ENCODE results near the gene COMMD4. TPM values are rescaled to one million over a fixed set of nuclear protein-coding genes. Genes with fewer than 3 reads are reported as not detected.

Gene COMMD4
- total and polyA plus RNA-seq, 7 donors, result 37.8 to 115 (median 54.3) TPM

- intact Hi-C loops (cut with DNase I), result loop anchor here (1.0 to 10.0 kb wide), 3 partner anchors 82 to 254 kb away; partner anchors contain the start of gene PTPN9
- no peaks in the 10 kb centered on the region for H3K27me3 ChIP-seq
- peaks cover 9 to 74% (median 46%) of the 10 kb centered on the region in 4 donors for H3K36me3 ChIP-seq
- peak within 1 kb of the TSS; percentile 95 to 99 (median 97) for H3K27ac ChIP-seq
- DNase-seq, result peak; percentile 98
- peak in 1 of 4 donors; percentile 20 for TF ChIP-seq EP300 (IDR thresholded peaks at IDR 0.05)
- TF ChIP-seq, protein P1, sequence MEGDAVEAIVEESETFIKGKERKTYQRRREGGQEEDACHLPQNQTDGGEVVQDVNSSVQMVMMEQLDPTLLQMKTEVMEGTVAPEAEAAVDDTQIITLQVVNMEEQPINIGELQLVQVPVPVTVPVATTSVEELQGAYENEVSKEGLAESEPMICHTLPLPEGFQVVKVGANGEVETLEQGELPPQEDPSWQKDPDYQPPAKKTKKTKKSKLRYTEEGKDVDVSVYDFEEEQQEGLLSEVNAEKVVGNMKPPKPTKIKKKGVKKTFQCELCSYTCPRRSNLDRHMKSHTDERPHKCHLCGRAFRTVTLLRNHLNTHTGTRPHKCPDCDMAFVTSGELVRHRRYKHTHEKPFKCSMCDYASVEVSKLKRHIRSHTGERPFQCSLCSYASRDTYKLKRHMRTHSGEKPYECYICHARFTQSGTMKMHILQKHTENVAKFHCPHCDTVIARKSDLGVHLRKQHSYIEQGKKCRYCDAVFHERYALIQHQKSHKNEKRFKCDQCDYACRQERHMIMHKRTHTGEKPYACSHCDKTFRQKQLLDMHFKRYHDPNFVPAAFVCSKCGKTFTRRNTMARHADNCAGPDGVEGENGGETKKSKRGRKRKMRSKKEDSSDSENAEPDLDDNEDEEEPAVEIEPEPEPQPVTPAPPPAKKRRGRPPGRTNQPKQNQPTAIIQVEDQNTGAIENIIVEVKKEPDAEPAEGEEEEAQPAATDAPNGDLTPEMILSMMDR (IDR thresholded peaks at IDR 0.05), result peak in 2 of 4 experiments; percentile 65 to 80
- peak; percentile 70 to 71 for TF ChIP-seq POLR2A (IDR thresholded peaks at IDR 0.05)
- TF ChIP-seq POLR2AphosphoS5 (IDR thresholded peaks at IDR 0.05), result peak; percentile 85 to 91 (median 89)
- H3K4me1 ChIP-seq, result peaks cover 0 to 22% (median 18%) of the 10 kb centered on the region in 4 donors
- H3K9me3 ChIP-seq, result no peaks in the 10 kb centered on the region
- peak within 1 kb of the TSS; percentile 73 to 99 (median 82) for H3K4me3 ChIP-seq
- 0 to 1% methylated on average over 67 of the region's 67 CpGs for WGBS, 2 donors
Observed at GRCh38 chr15:75367913-75368688, 32.2 kb downstream of the COMMD4 start, which contains the start of gene MAN2C1. MAN2C1 (minus strand) TSS chr15:75368607; CDS start chr15:75368583, 24 bp downstream.

GRCh38 chr15:75368689-75369239 is 32.9 kb downstream of the COMMD4 start:
- intact Hi-C loops (cut with DNase I), result loop anchor here (5.0 to 10.0 kb wide), 2 partner anchors 206 to 254 kb away; partner anchors contain the start of gene PTPN9
- no peaks in the 10 kb centered on the region for H3K9me3 ChIP-seq
- WGBS, 2 donors, result 2 to 6% methylated on average over 23 of the region's 23 CpGs
- H3K27ac ChIP-seq, result peak overlapping the region; percentile 95 to 99 (median 97)
- H3K36me3 ChIP-seq, result peaks cover 9 to 74% (median 48%) of the 10 kb centered on the region in 4 donors
- H3K27me3 ChIP-seq, result no peaks in the 10 kb centered on the region
- peaks cover 0 to 22% (median 18%) of the 10 kb centered on the region in 4 donors for H3K4me1 ChIP-seq
- H3K4me3 ChIP-seq, result peak overlapping the region; percentile 73 to 99 (median 82)
- no peak for DNase-seq
- TF ChIP-seq POLR2A (IDR thresholded peaks at IDR 0.05), result no peak
- TF ChIP-seq POLR2AphosphoS5 (IDR thresholded peaks at IDR 0.05), result no peak
- TF ChIP-seq EP300 (IDR thresholded peaks at IDR 0.05), result no peak
- TF ChIP-seq, protein P1 (IDR thresholded peaks at IDR 0.05), result no peak

- H3K4me1 ChIP-seq, result peaks cover 0 to 22% (median 18%) of the 10 kb centered on the region in 4 donors
- peaks cover 16 to 74% (median 44%) of the 10 kb centered on the region in 4 donors for H3K36me3 ChIP-seq
- H3K27me3 ChIP-seq, result no peaks in the 10 kb centered on the region
- no peaks in the 10 kb centered on the region for H3K9me3 ChIP-seq
- H3K27ac ChIP-seq, result no peak overlapping the region
- no peak for DNase-seq
- H3K4me3 ChIP-seq, result no peak overlapping the region
- WGBS, 2 donors, result 88 to 94% methylated on average over 7 of the region's 7 CpGs
- intact Hi-C loops (cut with DNase I), result loop anchor here (5.0 to 10.0 kb wide), 2 partner anchors 205 to 252 kb away; partner anchors contain the start of gene PTPN9
- TF ChIP-seq POLR2AphosphoS5 (IDR thresholded peaks at IDR 0.05) (no peak), EP300 (IDR thresholded peaks at IDR 0.05) (no peak), POLR2A (IDR thresholded peaks at IDR 0.05) (no peak)
- TF ChIP-seq, protein P1 (IDR thresholded peaks at IDR 0.05), result no peak
Observed at GRCh38 chr15:75369897-75370581, 34.2 kb downstream of the COMMD4 start.

- DNase-seq, result no peak
- Histone ChIP-seq H3K27me3 (no peaks in the 10 kb centered on the region), H3K36me3 (peaks cover 30 to 74% (median 36%) of the 10 kb centered on the region in 4 donors), H3K4me1 (peaks cover 0 to 21% (median 18%) of the 10 kb centered on the region in 4 donors), H3K9me3 (no peaks in the 10 kb centered on the region), H3K4me3 (no peak overlapping the region), H3K27ac (no peak overlapping the region)
- WGBS, 2 donors, result 89 to 92% methylated on average over 1 of the region's 1 CpG
- intact Hi-C loops (cut with DNase I), result no loop called here
- no peak for TF ChIP-seq EP300 (IDR thresholded peaks at IDR 0.05)
- no peak for TF ChIP-seq POLR2A (IDR thresholded peaks at IDR 0.05)
- TF ChIP-seq POLR2AphosphoS5 (IDR thresholded peaks at IDR 0.05), result no peak
- TF ChIP-seq, protein P1 (IDR thresholded peaks at IDR 0.05), result no peak
Observed at GRCh38 chr15:75371486-75371885, 35.6 kb downstream of the COMMD4 start.
